PC-9 (cell line): ENCODE data around the gene CD164. TPM values are rescaled to one million over a fixed set of nuclear protein-coding genes. Genes with fewer than 3 reads are reported as not detected.

Experiments
- BruUV-seq: library from RNA; stranded (reverse); fragments of 400-500 nt; replicated peaks from 2 replicates; lab custom pipeline; 2021; lab: Mats Ljungman, UMichigan
- CTCF ChIA-PET: fragments of 300-600 bp; sonication (Branson Sonifier 250); formaldehyde crosslinking; loops from one replicate; lab custom pipeline; 2022; ENCODE audit warnings: antibody characterized with exemption; lab: Charles Lee
- POLR2A ChIA-PET: fragments of 300-600 bp; sonication (Branson Sonifier 250); formaldehyde crosslinking; loops from one replicate; lab custom pipeline; 2022; ENCODE audit warnings: antibody characterized with exemption; ENCODE audit not compliant: unreplicated experiment; lab: Charles Lee
- DNase-seq, 2 experiments: peaks; one replicate each; pipeline versions ENCODE4 v3.0.0 to v3.0.0-alpha.2; 2015 to 2022; ENCODE audit warnings: mixed read lengths in 1 of 2
- H2AFZ ChIP-seq: fragments of 200-600 bp; sonication (generic); 2 replicates; pipeline ENCODE4 v1.8.1; 2017; ENCODE audit warnings: antibody characterized with exemption
- H3F3A ChIP-seq: fragments of 200-600 bp; sonication (generic); 2 replicates; pipeline ENCODE4 v1.8.1; 2017; ENCODE audit warnings: antibody characterized with exemption, mild to moderate bottlenecking, low read depth; ENCODE audit not compliant: insufficient read depth
- H3K27ac ChIP-seq: fragments of 200-600 bp; sonication (generic); 2 replicates; pipeline ENCODE4 v1.6.1; 2016; ENCODE audit warnings: mixed run types
- H3K27me3 ChIP-seq: fragments of 200-600 bp; sonication (generic); 2 replicates; pipeline ENCODE4 v1.6.1; 2016; ENCODE audit warnings: low read depth, mixed run types; ENCODE audit not compliant: insufficient read depth
- H3K36me3 ChIP-seq: fragments of 200-600 bp; sonication (generic); 2 replicates; pipeline ENCODE4 v1.6.1; 2016; ENCODE audit warnings: low read depth, mixed run types
- H3K4me1 ChIP-seq: fragments of 200-600 bp; sonication (generic); replicated peaks from 2 replicates; pipeline ENCODE4 v1.6.1; 2016; ENCODE audit warnings: mixed run types; ENCODE audit not compliant: insufficient read depth
- H3K4me2 ChIP-seq: fragments of 200-600 bp; sonication (generic); 2 replicates; pipeline ENCODE4 v1.6.1; 2017; ENCODE audit warnings: mixed run types
- H3K4me3 ChIP-seq: fragments of 200-600 bp; sonication (generic); 2 replicates; pipeline ENCODE4 v1.6.1; 2016; ENCODE audit warnings: mixed run types
- H3K79me2 ChIP-seq: fragments of 200-600 bp; sonication (generic); 2 replicates; pipeline ENCODE4 v1.6.1; 2017; ENCODE audit warnings: low read depth, mixed run types
- H3K9me2 ChIP-seq: fragments of 200-600 bp; sonication (generic); 2 replicates; pipeline ENCODE4 v1.8.1; 2017; ENCODE audit warnings: mild to moderate bottlenecking; ENCODE audit not compliant: insufficient read depth
- H3K9me3 ChIP-seq: fragments of 200-600 bp; sonication (generic); 2 replicates; pipeline ENCODE4 v1.8.1; 2016; ENCODE audit warnings: low read depth; ENCODE audit not compliant: insufficient read depth
- H4K20me1 ChIP-seq: fragments of 200-600 bp; sonication (generic); 2 replicates; pipeline ENCODE4 v1.8.1; 2017; ENCODE audit not compliant: insufficient read depth
- CTCF ChIP-seq: fragments of 200-600 bp; sonication (generic); conservative IDR thresholded peaks from 2 replicates; pipeline ENCODE4 v1.6.1; 2017; ENCODE audit warnings: mixed run types, antibody characterized with exemption, mild to moderate bottlenecking, moderate library complexity
- EZH2 ChIP-seq: fragments of 200-600 bp; sonication (generic); IDR thresholded peaks from 2 replicates; pipeline ENCODE4 v1.8.0; 2017; ENCODE audit warnings: antibody characterized with exemption, low read depth
- intact Hi-C: fragments of 100-400 bp; cut with micrococcal nuclease; formaldehyde crosslinking; loops from one replicate; pipeline ENCODE4 v1.10.0; 2022; ENCODE audit not compliant: unreplicated experiment
- total RNA-seq: library from RNA; stranded (reverse); gene quantifications from 2 replicates; pipeline ENCODE4 v1.2.3, GENCODE V29; 2021

Gene CD164
- total RNA-seq, 1 experiment from 2014 or later = 170 TPM

GRCh38 chr6:109316909-109317308, 65.4 kb downstream of the CD164 start:
- Histone ChIP-seq H3K9me2 (0 out of 2 replicates have a peak, but pooled peaks cover under 1% of the 10 kb centered on the region), H3K27ac (no peak overlapping the region), H3K9me3 (no peaks in the 10 kb centered on the region), H2AFZ (no peak overlapping the region), H3K79me2 (no peaks in the 10 kb centered on the region), H4K20me1 (no peaks in the 10 kb centered on the region), H3K36me3 (no peaks in the 10 kb centered on the region), H3K4me1 (no peaks in the 10 kb centered on the region), H3K27me3 (no peaks in the 10 kb centered on the region), H3F3A (no peaks in the 10 kb centered on the region), H3K4me3 (no peak overlapping the region), H3K4me2 (no peak overlapping the region)
- BruUV-seq = no TSS peak
- intact Hi-C loops = no loop called here
- CTCF ChIA-PET = no interaction called here
- no peak for DNase-seq
- no peak for TF ChIP-seq CTCF
- TF ChIP-seq EZH2 = no peak
- POLR2A ChIA-PET = no interaction called here

Other genes with a start within 250 kb of the CD164 start
- gene PPIL6, start 58.2 kb upstream of the CD164 start, total RNA-seq = 13.0 and 15.5 TPM in 2 replicates
- gene SMPD2, start 58.3 kb upstream of the CD164 start, total RNA-seq = 8.2 and 10.3 TPM in 2 replicates
- gene MICAL1, start 73.3 kb upstream of the CD164 start, total RNA-seq = 10.8 and 17.7 TPM in 2 replicates
- 5.4 and 7.2 TPM in 2 replicates for gene ZBTB24, start 100.8 kb upstream of the CD164 start, total RNA-seq